Fibroblast of skin of right biceps (primary cell): ENCODE results near the gene MICU2.
"Not testable (repeated sequence)": the region's sequence is repeated elsewhere in the genome, so short reads cannot be mapped to it uniquely, and the experiment has no call there.

Experiments
- DNase-seq: peaks from one replicate; pipeline ENCODE4 v3.0.0-alpha.2; 2013

The MICU2 gene

DNA sequence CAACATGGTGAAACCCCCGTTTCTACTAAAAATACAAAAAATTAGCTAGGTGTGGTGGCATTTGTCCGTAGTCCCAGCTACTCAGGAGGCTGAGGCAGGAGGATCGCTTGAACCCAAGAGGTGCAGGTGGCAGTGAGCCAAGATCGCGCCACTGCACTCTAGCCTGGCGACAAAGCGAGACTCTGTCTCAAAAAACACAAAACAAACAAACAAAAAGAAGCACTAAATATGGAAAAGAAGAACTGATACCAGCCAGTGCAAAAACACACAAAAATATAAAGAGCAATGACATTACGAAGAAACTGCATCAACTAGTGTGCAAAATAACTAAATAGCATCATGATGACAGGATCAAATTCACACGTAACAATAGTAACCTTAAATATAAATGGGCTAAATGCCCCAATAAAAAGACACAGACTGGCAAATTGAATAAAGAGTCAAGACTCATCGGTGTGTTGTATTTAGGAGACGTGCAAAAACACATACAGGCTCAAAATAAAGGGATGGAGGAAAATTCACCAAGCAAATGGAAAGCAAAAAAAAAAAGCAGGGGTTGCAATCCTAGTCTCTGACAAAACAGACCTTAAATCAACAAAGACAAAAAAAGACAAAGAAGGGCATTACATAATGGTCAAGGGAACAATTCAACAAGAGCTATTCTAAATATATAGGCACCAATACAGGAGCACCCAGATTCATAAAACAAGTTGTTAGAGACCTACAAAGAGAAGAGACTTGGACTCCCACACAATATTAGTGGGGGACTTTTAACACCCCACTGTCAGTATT, 13.1 kb downstream of the MICU2 start:
- DNase-seq = not testable (repeated sequence)

- DNase-seq = no peak
These were observed 13.7 kb downstream of the MICU2 start for GRCh38 chr13:21590231-21590630.

- not testable (repeated sequence) for DNase-seq
These were observed 14.5 kb downstream of the MICU2 start for GRCh38 chr13:21589510-21589909.

GRCh38 chr13:21588411-21588810, 15.6 kb downstream of the MICU2 start:
- DNase-seq = peak; percentile 63

GRCh38 chr13:21584973-21585592, 18.9 kb downstream of the MICU2 start:
- DNase-seq = no peak

DNA sequence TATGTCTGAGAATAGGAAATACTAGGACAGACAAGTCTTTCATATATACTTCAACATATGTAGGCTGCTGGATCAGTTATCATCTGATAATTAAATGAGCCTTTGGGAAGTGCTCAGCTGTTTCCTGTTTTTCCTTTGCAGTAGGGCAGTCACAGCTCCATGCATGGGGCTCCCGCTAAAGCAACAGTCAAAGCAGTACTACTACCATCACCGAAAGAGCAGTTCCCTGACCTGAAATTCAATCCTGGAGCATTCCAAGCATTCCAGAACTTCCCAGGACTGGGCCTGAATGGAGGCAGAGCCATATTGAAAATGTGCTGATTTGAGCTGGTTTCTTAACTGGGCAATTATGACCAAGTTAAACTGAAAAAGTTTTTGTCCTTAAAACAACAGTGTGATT, 20.5 kb downstream of the MICU2 start:
- DNase-seq = peak; percentile 65

DNA sequence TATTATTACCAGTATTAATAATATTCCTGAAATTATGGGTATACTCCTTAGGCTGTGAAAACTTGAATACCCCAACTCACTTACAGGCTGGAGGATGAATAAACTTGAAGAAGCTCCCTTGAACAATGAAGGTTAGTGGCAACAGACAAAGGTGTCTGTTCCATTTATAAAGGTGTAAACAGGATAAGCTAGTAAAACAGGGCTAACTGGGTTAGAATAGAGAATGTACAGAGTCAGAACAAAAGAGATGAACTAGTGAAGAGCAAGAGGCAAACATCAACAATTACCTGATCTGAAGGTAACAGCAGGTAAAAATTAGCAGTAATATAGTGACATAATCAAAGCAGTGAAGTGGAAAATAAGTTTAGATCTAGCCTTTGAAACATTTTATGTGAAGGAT, 23.2 kb downstream of the MICU2 start:
- DNase-seq = no peak

DNA sequence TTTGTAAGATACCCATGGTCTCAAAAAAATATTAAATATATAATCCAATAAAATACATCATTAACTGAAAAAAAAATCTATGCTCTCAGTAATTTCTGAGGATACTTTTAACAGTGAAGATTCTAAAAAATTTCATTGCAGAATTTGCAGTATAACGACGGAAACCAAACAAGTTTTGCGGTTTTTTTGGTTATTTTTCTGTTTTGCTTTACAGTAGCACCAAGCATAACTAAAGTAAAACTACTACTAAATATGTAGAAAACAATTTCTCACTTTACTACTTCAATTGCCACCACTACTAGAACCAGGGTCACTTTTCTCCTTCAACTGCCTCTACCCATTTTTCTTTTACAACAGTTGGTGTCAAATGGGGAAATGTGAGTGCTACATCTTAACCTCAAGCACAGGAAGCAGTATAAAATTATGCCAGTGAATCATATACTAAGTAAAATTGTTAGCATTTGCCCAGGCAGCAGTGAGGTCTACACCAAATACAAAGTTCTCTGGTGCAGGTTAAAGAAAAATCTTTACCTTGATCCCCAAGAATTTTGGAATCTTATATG, 24.1 kb downstream of the MICU2 start:
- DNase-seq = no peak

GRCh38 chr13:21578748-21579147, 25.2 kb downstream of the MICU2 start:
- no peak for DNase-seq

- DNase-seq = peak; percentile 45
These were observed 27.5 kb downstream of the MICU2 start for GRCh38 chr13:21576426-21576825.

DNA sequence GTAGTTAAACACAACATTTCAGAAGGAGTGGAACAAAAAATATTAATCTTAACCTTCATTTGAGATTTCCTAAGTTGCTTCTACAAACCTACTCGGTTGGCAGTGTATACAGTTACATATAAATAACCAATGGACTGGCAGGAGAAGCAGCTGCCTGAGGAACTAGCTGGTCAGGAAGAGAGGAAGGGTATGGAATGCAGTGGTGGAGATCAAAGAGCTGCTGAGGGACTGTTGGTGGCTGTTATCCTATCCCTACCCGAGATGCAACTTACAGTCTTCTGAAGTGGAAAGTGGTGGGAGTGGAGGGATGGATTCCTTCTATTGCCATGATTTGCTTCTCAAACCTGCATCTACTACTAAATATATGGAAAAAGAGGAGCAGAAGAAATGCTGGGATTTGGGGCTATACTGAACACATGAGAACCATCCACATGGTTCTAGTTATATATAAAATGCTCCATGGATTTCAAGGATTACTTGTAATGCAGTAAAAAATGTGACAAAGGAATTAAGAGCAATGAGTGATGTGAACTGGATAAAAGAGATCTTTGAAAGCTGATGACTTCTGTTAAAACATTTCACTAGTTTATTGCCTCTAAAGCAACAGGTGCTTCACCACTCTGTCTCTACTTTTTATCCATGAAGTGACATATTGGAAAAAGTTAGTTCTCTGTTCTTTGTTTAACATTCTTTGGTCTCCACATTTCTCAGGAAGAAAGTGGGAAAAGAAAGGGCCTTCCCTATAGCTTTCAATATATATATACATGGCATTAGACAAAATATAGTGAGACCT, 29.9 kb downstream of the MICU2 start:
- no peak for DNase-seq

DNA sequence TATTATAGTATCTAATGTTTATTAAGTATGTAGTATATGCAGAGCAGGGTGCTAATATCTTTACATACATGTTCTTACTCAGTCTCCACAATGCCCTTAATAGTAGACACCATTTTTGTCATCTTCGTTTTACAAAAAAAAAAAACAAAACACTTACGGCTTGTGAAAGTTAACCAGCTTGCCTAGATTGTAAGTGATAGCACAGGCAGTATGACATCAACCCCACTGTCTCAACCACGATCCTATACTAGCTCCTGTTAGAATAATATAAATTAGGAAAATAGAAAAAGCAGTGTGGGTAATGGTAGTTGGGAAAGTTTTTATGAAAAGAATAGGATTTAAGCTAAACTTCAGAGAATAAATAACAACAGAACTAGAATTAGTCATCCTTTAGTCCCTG, 34.3 kb downstream of the MICU2 start:
- no peak for DNase-seq

GRCh38 chr13:21568854-21569253, 35.1 kb downstream of the MICU2 start:
- DNase-seq = no peak

GRCh38 chr13:21567714-21568113, 36.3 kb downstream of the MICU2 start:
- no peak for DNase-seq

DNA sequence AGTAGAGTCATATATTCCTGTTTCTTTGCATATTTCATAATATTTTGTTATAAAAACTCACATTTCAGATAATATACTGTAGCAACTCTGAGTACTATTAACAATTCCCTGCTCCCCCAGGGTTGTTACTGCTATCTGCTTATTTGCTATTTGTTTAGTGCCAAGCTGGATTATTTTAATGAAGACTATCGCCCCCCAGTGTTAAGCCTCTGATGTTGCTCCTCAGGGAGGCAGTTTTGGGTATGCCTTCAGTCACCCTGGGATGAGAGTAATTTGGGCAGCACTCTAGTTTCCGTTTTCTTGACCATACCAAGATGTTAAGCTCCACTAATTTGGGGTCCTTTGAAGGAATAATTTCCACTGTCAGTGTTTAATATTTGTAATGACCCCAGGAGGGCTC, 46.0 kb downstream of the MICU2 start:
- DNase-seq = peak; percentile 12

- no peak for DNase-seq
These were observed 47.9 kb downstream of the MICU2 start for GRCh38 chr13:21556051-21556450.

DNA sequence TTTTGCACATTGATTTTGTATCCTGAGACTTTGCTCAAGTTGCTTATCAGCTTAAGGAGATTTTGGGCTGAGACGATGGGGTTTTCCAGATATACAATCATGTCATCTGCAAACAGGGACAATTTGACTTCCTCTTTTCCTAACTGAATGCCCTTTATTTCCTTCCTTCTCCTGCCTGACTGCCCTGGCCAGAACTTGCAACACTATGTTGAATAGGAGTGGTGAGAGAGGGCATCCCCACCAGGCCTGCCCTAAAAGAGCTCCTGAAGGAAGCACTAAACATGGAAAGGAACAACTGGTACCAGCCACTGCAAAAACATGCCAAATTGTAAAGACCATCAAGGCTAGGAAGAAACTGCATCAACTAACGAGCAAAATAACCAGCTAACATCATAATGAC, 50.7 kb downstream of the MICU2 start:
- not testable (repeated sequence) for DNase-seq

DNA sequence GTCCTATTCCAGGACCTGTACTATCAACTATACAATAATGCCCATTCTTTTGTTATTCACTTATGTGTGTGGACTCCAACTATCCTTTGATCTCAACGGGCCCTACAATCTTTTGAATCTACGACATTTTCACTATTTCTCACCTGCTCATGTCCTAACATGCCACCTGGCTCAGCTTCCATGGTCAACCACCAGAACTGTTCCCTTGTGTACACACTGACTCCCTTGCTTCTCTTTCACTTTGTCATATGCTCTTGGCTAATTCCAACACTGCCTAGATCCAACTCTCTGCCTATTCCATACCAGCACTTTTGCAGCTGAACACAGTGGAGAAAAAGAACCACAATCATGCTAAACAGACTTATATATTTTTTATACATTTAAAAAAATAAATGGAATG, 53.1 kb downstream of the MICU2 start:
- no peak for DNase-seq

GRCh38 chr13:21549633-21550032, 54.3 kb downstream of the MICU2 start:
- no peak for DNase-seq

- no peak for DNase-seq
These were observed 55.4 kb downstream of the MICU2 start for GRCh38 chr13:21548577-21548976.

DNA sequence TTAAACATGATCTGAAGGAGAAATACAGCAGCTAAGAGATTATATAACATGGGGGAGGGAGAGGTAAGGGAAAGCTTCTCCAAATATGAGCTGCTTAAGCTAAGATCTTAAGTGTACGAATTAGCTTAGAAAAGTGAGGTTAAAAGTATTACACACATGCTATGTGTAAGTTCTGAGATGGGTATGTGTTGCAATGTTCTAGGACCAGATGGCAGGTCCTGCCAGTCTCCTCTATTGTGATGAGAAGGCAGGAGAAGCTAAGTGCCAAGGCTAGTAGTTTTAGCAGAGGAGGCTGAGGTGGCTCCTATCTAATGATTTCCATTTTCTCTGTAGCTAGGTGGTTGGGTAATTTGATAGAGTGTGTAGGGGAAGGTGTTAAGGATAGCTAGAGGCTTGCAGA, 57.6 kb downstream of the MICU2 start:
- no peak for DNase-seq

DNA sequence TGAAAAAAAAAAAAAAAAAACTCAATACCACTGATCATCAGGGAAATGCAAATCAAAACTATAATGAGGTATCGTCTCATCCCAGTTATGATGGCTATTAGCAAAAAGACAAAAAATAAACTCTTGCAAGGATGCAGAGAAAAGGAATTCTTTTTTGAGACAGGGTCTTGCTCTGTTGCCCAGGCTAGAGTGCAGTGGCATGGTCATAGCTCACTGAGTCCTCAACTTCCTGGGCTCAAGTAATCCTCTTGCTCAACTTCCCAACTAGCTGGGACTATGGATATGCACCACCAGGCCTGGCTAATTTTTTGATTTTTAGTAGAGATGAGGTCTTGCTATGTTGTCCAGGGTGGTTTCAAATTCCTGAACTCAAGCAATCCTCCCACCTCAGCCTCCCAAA, 59.5 kb downstream of the MICU2 start:
- DNase-seq = no peak

DNA sequence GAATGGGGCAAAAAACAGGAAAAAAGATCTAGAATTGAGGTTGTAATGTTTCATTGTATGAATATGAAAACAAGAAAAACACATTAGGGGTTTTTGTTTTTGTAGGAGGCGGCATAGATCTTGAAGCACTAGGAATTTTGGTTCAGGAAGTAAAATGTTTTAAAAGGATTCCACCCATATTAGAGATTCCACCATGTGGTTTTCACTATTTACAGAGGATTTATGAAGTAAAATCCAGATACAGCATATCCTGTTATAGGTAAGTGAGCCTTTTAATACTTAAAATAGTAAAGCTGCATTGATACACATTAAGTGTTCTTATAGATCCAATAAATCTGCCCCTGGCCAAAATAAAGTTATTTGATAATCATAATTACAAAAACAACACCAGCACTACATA, 61.4 kb downstream of the MICU2 start:
- no peak for DNase-seq

GRCh38 chr13:21541980-21542379, 62.0 kb downstream of the MICU2 start:
- no peak for DNase-seq
